Activated CD8-positive, alpha-beta memory T cell treated with anti-CD3 and anti-CD28 coated beads, Interleukin-2, amount 10 ng/mL, durations not matched to agents 7 days and 5 days (primary cell): ENCODE measurements around the gene USP11. TPM values are rescaled to one million over a fixed set of nuclear protein-coding genes. Genes with fewer than 3 reads are reported as not detected.

ENCODE experiments used
- ATAC-seq: fragments of 150-1000 bp; cut with Tn5 transposase; one replicate; pipeline ENCODE4 v1.10.0; 2021; ENCODE audit warnings: moderate library complexity
- CTCF ChIA-PET: fragments of 350-600 bp; sonication (Branson Sonifier 250); formaldehyde crosslinking; loops from one replicate; lab custom pipeline; 2021; ENCODE audit warnings: antibody characterized with exemption; lab: Charles Lee
- DNase-seq: peaks from one replicate; pipeline ENCODE4 v3.0.0-alpha.2; 2020
- H3K27ac Mint-ChIP-seq: one replicate; pipeline ENCODE4 v1.8.0; 2021; ENCODE audit warnings: mild to moderate bottlenecking, mixed read lengths
- H3K27me3 Mint-ChIP-seq: one replicate; pipeline ENCODE4 v1.8.0; 2021; ENCODE audit warnings: mixed read lengths
- H3K36me3 Mint-ChIP-seq: one replicate; pipeline ENCODE4 v1.8.0; 2021; ENCODE audit warnings: mild to moderate bottlenecking, mixed read lengths
- H3K4me1 Mint-ChIP-seq: one replicate; pipeline ENCODE4 v1.8.0; 2021; ENCODE audit warnings: mixed read lengths
- H3K4me3 Mint-ChIP-seq: one replicate; pipeline ENCODE4 v1.8.0; 2021; ENCODE audit warnings: mild to moderate bottlenecking, moderate library complexity, mixed read lengths
- H3K9me3 Mint-ChIP-seq: one replicate; pipeline ENCODE4 v1.8.0; 2022; ENCODE audit warnings: low read depth, mixed read lengths
- total RNA-seq, 2 experiments: library from RNA; stranded (reverse); gene quantifications; one replicate each; pipeline ENCODE4 v1.2.3, GENCODE V29; 2021

The USP11 gene
- total RNA-seq, 2 experiments from 2014 or later = 54.8 to 72.7 TPM

- CTCF ChIA-PET = no interaction called here
- peak overlapping the region; percentile 88 for H3K4me3 Mint-ChIP-seq
- ATAC-seq (no peak), DNase-seq (no peak)
- H3K36me3 Mint-ChIP-seq = peaks cover 12% of the 10 kb centered on the region
- peak overlapping the region; percentile 98 for H3K27ac Mint-ChIP-seq
- H3K27me3 Mint-ChIP-seq = no peaks in the 10 kb centered on the region
- peaks cover 20% of the 10 kb centered on the region for H3K4me1 Mint-ChIP-seq
- H3K9me3 Mint-ChIP-seq = no peaks in the 10 kb centered on the region
These were observed 1.8 kb downstream of the USP11 start for GRCh38 chrX:47234583-47234982.

DNA sequence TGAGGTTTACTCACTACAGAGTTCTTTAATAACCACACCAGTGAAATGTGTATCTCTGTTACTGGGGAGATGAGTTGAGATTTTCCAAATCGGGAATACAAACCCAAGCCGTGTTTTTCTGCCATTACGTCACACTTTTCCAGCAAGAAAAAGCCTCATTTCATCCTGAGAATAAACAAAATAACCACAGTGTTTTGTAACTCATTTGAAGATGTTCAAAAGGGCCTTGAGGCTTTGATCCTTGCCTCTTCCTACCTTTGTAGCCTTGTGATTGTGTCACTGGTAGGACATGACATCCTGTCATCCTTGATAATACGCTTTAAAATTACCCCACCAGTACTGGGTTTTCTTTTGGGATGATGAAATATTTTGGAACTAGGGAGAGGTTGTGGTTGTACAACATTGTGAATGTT is 2.9 kb downstream of the USP11 start:
- ATAC-seq (no peak), DNase-seq (no peak)
- Mint-ChIP-seq H3K27me3 (no peaks in the 10 kb centered on the region), H3K36me3 (peaks cover 17% of the 10 kb centered on the region), H3K27ac (peak overlapping the region; percentile 25), H3K9me3 (no peaks in the 10 kb centered on the region), H3K4me1 (peaks cover 18% of the 10 kb centered on the region), H3K4me3 (peak overlapping the region; percentile 41)
- CTCF ChIA-PET = no interaction called here

GRCh38 chrX:47239199-47239598 is 6.4 kb downstream of the USP11 start:
- H3K9me3 Mint-ChIP-seq = no peaks in the 10 kb centered on the region
- peaks cover 34% of the 10 kb centered on the region for H3K36me3 Mint-ChIP-seq
- DNase-seq (no peak), ATAC-seq (no peak)
- no peak overlapping the region for H3K4me3 Mint-ChIP-seq
- no peaks in the 10 kb centered on the region for H3K27me3 Mint-ChIP-seq
- CTCF ChIA-PET = interaction anchor here (1.1 kb wide), 1 partner anchor 144 kb away, joined by 4 read pairs; no protein-coding TSS in a partner anchor
- peaks cover 15% of the 10 kb centered on the region for H3K4me1 Mint-ChIP-seq
- H3K27ac Mint-ChIP-seq = no peak overlapping the region

DNA sequence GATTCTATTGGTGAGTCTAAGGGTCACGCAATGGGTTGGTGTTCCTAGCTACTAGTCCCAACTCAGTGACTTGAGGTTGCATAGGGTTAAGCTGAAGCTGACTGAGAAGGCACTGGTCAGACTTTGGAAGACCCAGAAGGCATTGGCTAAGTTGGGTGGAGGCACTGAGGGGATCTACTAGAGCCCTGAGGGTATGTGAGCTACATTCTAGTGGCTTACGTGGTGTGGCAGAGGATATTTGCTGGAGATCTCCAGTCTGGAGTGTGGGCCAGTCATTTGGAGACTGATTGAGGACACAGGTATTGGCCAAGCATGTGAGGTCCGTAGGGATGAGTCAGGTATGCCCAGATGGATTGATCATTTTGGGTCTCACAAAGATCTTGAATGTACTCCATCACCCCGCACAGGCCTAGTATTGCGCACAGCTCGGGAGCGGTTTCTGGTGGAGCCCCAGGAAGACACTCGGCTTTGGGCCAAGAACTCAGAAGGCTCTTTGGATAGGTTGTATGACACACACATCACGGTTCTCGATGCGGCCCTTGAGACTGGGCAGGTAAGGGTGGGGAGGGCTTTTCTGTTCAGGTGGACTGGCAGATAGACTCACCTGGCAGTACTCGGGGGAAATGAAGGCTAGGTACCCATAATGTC is 7.2 kb downstream of the USP11 start:
- peaks cover 14% of the 10 kb centered on the region for H3K4me1 Mint-ChIP-seq
- CTCF ChIA-PET = no interaction called here

GRCh38 chrX:47240619-47241018 is 7.8 kb downstream of the USP11 start:
- H3K27me3 Mint-ChIP-seq = no peaks in the 10 kb centered on the region
- no peak overlapping the region for H3K27ac Mint-ChIP-seq
- peaks cover 8% of the 10 kb centered on the region for H3K4me1 Mint-ChIP-seq

More for the DNA sequence above, 7.2 kb downstream of the USP11 start:
- ATAC-seq = no peak
- Mint-ChIP-seq H3K36me3 (peaks cover 33% of the 10 kb centered on the region), H3K27ac (no peak overlapping the region), H3K27me3 (no peaks in the 10 kb centered on the region), H3K4me3 (no peak overlapping the region), H3K9me3 (no peaks in the 10 kb centered on the region)
- DNase-seq = no peak

GRCh38 chrX:47241201-47242011 is 8.6 kb downstream of the USP11 start:
- Mint-ChIP-seq H3K4me3 (no peak overlapping the region), H3K4me1 (peaks cover 7% of the 10 kb centered on the region), H3K36me3 (peaks cover 36% of the 10 kb centered on the region), H3K9me3 (no peaks in the 10 kb centered on the region), H3K27ac (no peak overlapping the region), H3K27me3 (no peaks in the 10 kb centered on the region)
- no peak for DNase-seq
- CTCF ChIA-PET = no interaction called here
- no peak for ATAC-seq

More at GRCh38 chrX:47240619-47241018, 7.8 kb downstream of the USP11 start:
- DNase-seq = no peak
- H3K4me3 Mint-ChIP-seq = no peak overlapping the region
- CTCF ChIA-PET = no interaction called here
- no peak for ATAC-seq
- H3K36me3 Mint-ChIP-seq = peaks cover 28% of the 10 kb centered on the region
- H3K9me3 Mint-ChIP-seq = no peaks in the 10 kb centered on the region

DNA sequence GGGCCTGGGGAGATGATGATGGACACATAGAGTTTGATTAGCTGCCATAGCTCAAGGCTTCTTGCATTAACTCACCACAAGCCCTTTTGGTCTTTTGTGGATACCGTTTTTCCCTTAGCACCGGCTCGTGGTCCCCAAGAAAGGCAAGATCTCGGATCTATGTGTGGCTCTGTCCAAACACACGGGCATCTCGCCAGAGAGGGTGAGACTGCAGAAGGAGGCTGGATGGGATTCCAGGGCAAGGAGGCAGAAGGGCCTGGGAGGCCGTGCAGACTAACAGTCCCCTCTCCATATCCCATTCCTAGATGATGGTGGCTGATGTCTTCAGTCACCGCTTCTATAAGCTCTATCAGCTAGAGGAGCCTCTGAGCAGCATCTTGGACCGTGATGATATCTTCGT is 9.5 kb downstream of the USP11 start:
- Mint-ChIP-seq H3K4me1 (peaks cover 7% of the 10 kb centered on the region), H3K9me3 (no peaks in the 10 kb centered on the region), H3K27ac (no peak overlapping the region), H3K27me3 (no peaks in the 10 kb centered on the region), H3K4me3 (no peak overlapping the region), H3K36me3 (peaks cover 37% of the 10 kb centered on the region)
- no peak for ATAC-seq
- DNase-seq = no peak
- CTCF ChIA-PET = no interaction called here

GRCh38 chrX:47243351-47243750 is 10.5 kb downstream of the USP11 start:
- H3K27me3 Mint-ChIP-seq = no peaks in the 10 kb centered on the region
- ATAC-seq (no peak), DNase-seq (no peak)
- H3K27ac Mint-ChIP-seq = no peak overlapping the region
- CTCF ChIA-PET = no interaction called here
- H3K4me1 Mint-ChIP-seq = peaks cover 8% of the 10 kb centered on the region
- H3K36me3 Mint-ChIP-seq = peaks cover 37% of the 10 kb centered on the region
- H3K9me3 Mint-ChIP-seq = no peaks in the 10 kb centered on the region
- no peak overlapping the region for H3K4me3 Mint-ChIP-seq

GRCh38 chrX:47244676-47245075 is 11.9 kb downstream of the USP11 start:
- CTCF ChIA-PET = no interaction called here

GRCh38 chrX:47245156-47245555 is 12.3 kb downstream of the USP11 start:
- Mint-ChIP-seq H3K36me3 (peaks cover 38% of the 10 kb centered on the region), H3K9me3 (no peaks in the 10 kb centered on the region), H3K27me3 (no peaks in the 10 kb centered on the region), H3K4me3 (no peak overlapping the region), H3K4me1 (peaks cover 16% of the 10 kb centered on the region), H3K27ac (no peak overlapping the region)
- CTCF ChIA-PET = no interaction called here
- DNase-seq (no peak), ATAC-seq (no peak)

More at GRCh38 chrX:47244676-47245075, 11.9 kb downstream of the USP11 start:
- Mint-ChIP-seq H3K4me3 (no peak overlapping the region), H3K4me1 (peaks cover 14% of the 10 kb centered on the region), H3K36me3 (peaks cover 40% of the 10 kb centered on the region), H3K9me3 (no peaks in the 10 kb centered on the region), H3K27me3 (no peaks in the 10 kb centered on the region), H3K27ac (no peak overlapping the region)
- ATAC-seq (no peak), DNase-seq (no peak)

GRCh38 chrX:47247206-47247998 is 14.6 kb downstream of the USP11 start:
- no peak for DNase-seq
- H3K4me1 Mint-ChIP-seq = peaks cover 16% of the 10 kb centered on the region
- CTCF ChIA-PET = no interaction called here

DNA sequence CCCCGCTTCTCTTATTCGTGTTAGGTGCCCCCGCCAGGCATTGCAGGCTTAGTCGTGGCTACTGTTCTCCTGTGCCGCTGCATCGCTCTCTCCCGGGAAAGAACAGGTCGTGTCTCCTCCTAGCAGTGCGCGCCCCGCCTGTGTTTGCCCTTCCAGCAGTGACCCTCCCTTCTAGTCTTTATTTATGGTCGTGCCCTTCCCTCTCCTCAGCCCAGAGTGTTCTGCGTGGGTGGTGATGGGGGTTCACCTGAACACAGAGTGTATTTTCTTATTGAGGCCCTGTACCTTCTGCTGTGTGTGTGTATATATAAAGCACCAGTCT is 15.2 kb downstream of the USP11 start:
- Mint-ChIP-seq H3K4me3 (no peak overlapping the region), H3K36me3 (peaks cover 24% of the 10 kb centered on the region), H3K9me3 (no peaks in the 10 kb centered on the region), H3K27me3 (no peaks in the 10 kb centered on the region), H3K4me1 (peaks cover 16% of the 10 kb centered on the region), H3K27ac (no peak overlapping the region)
- DNase-seq (no peak), ATAC-seq (no peak)
- CTCF ChIA-PET = no interaction called here

More at GRCh38 chrX:47247206-47247998, 14.6 kb downstream of the USP11 start:
- no peaks in the 10 kb centered on the region for H3K9me3 Mint-ChIP-seq
- peak overlapping the region; percentile 54 for H3K27ac Mint-ChIP-seq
- ATAC-seq = no peak
- H3K36me3 Mint-ChIP-seq = peaks cover 24% of the 10 kb centered on the region
- H3K4me3 Mint-ChIP-seq = no peak overlapping the region
- H3K27me3 Mint-ChIP-seq = no peaks in the 10 kb centered on the region

- no peak for DNase-seq
- no peak for ATAC-seq
- peaks cover 22% of the 10 kb centered on the region for H3K36me3 Mint-ChIP-seq
- H3K27me3 Mint-ChIP-seq = no peaks in the 10 kb centered on the region
- no peak overlapping the region for H3K4me3 Mint-ChIP-seq
- H3K27ac Mint-ChIP-seq = no peak overlapping the region
- peaks cover 16% of the 10 kb centered on the region for H3K4me1 Mint-ChIP-seq
- no peaks in the 10 kb centered on the region for H3K9me3 Mint-ChIP-seq
- CTCF ChIA-PET = interaction anchor here (1.0 kb wide), 1 partner anchor 134 kb away, joined by 3 read pairs; no protein-coding TSS in a partner anchor
These were observed 15.8 kb downstream of the USP11 start for GRCh38 chrX:47248576-47248975.
